ENCODE measurements around the gene DAB2IP. TPM values are rescaled to one million over a fixed set of nuclear protein-coding genes. Genes with fewer than 3 reads are reported as not detected.
"Not testable (repeated sequence)": the region's sequence is repeated elsewhere in the genome, so short reads cannot be mapped to it uniquely, and the experiment has no call there.

DAB2IP gene
- total RNA-seq, 1 donor, result 0.81 TPM

DNA sequence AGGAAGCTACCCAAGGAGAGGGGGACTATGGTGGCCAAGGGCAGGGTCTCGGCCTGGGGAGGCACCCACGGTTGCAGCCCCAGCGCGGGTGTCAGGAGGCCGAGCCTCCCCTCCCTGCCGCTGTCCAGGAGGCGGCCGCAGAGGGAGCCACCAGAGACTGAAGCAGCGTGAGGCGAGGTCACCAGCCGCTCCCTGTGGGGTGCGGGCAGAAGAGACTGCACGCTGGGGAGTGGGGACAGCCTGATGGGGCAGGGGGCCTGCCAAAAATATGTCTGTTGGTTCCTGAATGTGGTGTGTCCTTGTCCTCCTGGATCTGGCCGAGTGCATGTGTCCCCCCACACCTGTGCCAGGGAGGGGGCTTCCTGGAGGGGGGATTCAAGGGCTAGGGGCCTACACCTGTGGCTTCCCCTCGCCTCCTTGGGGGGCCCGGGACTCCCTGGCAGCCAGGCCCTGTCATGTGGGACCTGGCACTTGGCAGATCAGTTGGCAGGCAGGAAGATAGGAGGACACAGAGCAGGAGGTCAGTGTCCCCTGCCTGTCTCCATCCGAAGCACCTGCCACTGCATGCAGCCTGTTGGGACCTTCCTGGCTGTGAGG is 131.2 kb downstream of the DAB2IP start:
- no peak for DNase-seq (ENCODE audit: low read depth in 2 of 3, low spot score in 2 of 3)

DNA sequence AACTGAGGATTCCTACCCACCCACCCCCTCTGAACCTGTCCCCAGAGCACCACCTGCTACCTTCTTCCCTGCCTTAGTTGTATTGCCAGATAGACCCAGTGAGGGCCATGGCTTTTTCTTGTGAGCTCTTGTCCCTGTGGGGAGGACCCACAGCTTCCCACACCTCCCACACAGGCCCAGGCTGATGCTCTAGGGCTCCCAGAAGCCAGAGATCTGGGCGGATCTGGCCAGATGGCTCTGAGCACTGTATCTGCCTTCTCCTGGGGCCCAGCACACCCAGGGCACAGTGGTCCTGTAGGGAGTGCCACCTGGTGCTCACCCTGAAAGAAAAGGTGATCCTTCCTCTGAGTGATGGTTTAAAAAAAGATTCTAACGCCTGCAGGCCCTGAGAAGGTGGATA is 131.7 kb downstream of the DAB2IP start:
- no peak for DNase-seq (ENCODE audit: low read depth in 2 of 3, low spot score in 2 of 3)

DNA sequence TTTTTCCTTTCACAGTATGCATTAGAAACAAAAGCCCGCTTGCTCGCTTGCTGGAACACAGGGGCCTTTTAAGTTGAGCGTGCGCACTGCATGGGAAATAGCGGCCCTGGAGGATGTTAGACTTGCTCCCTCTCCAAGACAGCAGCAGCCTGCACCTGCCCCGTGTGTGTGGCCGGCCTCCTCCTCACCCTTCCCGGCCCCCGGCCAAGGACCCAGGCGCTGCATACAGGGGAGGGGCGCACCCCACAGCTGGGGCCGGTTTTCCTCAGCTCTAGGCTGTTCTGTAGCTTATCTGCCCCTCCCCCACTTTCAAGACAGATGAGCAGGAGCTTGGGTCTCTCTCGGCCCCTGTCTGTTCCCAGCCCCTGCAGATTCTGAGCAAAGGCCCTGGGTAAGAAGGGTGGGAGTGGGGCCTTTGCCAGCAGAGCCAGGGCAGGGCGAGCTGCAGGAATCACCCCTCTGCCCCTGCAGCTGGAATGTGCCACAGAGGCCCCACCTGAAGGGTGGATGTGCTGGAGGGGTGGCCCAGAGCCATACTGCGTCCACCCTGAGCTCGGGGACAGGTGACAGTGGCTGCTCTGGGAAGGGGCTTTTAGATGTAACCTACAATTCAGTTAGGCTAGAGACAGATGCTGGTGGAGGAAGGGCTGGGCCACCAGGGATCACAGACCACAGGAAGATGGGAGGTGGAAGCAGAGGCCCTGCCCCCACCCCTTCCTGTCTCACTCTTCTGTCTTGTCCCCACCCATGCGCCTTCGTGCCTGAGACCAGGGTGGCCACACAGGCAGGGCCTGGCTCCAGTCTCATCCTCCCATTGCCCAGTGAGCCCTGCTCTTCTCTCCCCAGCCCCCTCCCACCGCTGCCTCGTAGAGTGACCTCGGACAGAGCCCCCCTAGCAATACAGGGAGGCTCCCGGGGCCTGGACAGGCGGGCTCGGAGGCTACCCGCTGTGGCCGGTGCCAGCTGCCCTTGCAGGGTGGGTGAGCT is 132.4 kb downstream of the DAB2IP start:
- DNase-seq (ENCODE audit: low read depth in 2 of 3, low spot score in 2 of 3), result no peak

DNA sequence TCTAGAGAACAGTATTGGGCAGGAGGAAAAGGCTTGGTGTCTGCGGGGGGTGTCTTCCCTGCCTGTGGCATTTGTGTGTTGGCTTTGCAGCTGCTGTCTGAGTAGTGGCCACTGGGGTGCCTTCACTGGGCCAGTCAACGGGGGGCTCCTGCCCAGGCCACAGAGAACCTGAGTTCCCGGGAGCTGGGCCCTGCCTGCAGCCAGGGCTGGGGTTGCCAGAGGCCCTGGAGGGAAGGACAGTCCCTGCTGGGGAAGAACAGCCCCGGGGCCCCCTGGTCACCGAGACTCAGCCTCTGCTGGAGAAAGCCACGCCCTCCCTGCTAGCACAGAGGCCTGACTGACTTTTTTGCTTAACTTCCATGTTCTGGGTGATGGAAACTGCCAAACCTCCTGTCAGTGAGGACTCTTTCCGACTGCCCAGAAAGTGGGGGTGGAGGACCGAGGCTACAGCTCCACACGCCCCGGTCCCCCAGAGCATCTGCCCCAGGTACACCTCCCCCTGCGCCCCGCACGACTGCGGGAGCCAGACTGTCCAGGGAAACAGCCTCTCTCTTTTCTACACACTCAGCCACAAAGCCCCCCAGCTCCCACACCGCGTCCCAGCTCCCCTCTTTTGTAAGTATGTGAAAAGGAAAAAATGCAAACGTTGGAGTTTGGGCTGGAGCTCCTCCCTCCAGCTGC is 133.4 kb downstream of the DAB2IP start:
- DNase-seq (ENCODE audit: low read depth in 2 of 3, low spot score in 2 of 3), result no peak

DNA sequence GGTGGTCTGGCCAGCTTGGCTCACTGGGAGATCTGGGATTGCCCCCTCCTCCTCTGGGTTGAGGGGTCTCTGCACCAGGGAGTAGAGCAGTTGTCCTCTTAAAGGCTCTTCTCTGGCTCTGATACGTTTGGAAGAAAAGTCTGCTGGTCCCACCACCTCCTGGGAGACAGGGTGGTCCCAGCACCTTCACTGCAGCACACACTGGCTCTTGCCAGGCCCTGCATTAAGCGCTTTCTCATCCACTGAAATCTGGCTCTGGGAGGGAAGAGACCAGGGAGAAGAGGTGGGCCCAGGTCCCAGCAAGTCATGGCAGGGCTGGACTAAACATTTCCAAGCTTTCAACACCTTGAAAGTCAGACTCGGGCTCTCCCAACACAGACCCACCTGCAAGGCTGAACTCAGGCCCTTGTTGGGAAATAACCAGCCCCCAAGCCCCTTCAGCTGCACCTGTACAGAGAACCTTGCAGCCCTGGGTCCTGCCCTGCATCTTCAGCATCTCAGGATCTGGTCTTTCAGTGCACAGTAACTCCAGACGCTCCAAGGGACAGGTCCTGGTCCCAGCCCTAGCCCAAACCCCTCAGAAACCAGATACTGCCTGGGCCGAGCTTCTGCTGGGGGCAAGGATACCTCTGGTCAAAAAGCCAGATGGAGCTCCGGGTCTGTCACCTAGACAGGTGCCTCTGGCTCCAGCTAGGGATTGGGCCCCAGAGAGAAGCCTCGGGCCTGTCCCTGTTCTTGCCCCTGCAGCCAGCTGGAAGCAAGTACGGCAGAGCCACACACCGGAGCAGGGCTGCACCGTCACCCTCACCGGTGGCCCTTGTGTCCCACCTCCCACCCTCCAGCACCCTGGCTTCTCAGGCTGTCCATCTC is 134.5 kb downstream of the DAB2IP start:
- no peak for DNase-seq (ENCODE audit: low read depth in 2 of 3, low spot score in 2 of 3)

DNA sequence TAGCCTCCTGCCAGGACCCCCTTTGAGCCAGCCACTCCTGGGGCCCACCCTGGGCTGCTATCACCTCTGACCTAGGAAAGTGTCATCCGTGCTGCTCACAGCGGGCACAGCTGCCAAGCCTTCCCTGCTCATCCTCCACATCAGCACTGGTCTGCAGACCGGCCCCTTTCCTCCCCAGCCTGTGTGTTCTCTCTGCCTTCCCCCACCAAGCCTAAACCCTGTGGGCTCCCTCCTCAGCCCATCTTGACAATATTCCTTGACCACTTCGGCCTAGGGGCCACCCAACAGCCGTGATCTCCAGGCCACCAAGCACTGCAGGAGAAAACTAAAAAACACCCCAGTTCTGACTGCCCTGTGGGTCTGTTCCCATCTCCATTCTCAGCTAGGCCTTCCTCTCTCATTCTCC is 135.1 kb downstream of the DAB2IP start:
- no peak for DNase-seq (ENCODE audit: low read depth in 2 of 3, low spot score in 2 of 3)

DNA sequence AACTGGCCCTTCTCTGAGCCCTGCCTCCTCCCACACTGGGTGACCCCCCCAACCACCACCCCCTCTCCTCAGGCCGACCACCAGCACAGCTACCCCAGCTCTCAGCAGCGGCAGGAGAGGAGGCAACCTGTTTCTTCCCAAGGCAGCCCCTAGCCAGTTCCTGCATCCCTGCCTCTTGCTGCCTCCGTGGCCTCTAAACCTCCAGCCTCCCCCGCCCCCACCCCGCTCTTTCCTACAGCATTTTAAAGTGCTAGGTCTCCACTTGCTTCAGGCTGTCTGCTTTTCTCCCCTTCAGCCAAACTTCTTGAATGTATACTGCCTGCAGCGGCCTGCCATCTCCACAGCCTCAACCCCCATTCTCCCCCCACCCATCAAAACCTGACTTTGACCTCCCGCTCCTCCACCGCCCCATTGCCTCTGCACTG is 135.6 kb downstream of the DAB2IP start:
- DNase-seq (ENCODE audit: low read depth in 2 of 3, low spot score in 2 of 3), result no peak

DNA sequence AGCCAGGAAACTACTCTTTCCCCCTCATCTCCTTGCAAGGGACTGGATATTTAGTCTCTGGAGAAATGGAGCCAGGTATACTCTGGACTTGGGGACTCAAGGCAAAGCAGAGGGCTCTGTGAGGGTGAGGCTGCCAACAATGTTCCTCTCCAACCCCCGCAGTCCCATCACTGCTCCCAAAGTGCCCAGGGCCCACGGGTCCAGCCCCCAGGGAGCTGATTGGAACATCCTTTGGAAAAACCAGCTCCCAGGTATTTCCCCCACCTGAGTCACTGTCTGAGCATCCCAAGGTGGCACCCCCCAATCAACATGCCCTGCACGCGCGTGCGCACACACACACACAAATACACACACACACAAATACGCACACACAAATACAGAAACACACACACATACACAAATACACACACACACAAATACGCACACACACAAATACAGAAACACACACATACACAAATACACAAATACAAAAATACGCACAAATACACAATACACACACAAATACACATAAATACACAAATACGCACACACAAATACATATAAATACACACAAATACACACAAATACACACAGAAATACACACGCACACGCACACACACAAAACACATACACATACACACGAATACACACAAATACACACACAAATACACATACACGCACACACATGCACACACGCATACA is 137.4 kb downstream of the DAB2IP start:
- DNase-seq (ENCODE audit: low read depth in 2 of 3, low spot score in 2 of 3), result no peak

DNA sequence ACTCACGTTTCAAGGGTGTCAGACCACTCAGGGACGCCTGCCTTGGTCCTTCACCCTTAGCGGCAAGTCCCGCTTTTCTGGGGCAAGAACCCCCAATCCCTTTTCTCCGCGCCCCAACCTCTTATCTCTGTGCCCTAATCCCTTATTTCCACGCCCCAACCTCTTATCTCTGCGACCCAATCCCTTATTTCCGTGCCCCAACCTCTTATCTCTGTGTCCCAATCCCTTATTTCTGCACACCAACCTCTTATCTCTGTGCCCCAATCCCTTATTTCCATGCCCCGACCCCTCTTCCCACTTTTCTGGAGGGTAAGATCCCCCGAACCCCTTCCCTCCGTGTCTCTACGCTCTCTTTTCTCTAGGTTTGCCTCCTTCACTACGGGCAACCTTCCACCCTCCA is 139.4 kb downstream of the DAB2IP start:
- no peak for DNase-seq (ENCODE audit: low read depth in 2 of 3, low spot score in 2 of 3)

DNA sequence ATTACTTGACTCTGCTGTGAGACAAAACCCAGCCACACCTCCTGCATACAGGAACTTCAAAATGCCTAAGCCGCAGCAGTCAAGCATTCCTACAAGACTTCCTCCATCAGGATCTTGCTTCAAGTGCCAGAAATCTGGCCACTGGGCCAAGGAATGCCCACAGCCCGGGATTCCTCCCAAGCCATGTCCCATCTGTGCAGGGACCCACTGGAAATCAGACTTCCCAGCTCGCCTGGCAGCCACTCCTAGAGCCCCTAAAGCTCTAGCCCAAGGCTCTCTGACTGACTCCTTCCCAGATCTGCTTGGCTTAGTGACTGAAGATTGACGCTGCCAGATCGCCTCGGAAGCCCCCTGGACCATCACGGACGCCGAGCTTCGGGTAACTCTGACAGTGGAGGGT is 141.0 kb downstream of the DAB2IP start:
- DNase-seq (ENCODE audit: low read depth in 2 of 3, low spot score in 2 of 3), result not testable (repeated sequence)

DNA sequence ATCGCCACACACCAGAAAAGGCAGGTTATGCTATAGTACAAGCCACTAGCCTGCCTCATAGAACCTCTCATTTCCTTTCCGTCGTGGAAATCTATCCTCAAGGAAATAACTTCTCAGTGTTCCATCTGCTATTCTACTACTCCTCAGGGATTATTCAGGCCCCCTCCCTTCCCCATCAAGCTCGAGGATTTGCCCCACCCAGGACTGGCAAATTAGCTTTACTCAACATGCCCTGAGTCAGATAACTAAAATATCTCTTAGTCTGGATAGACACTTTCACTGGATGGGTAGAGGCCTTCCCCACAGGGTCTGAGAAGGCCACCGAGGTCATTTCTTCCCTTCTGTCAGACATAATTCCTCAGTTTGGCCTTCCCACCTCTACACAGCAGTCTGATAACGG is 142.9 kb downstream of the DAB2IP start:
- DNase-seq (ENCODE audit: low read depth in 2 of 3, low spot score in 2 of 3), result not testable (repeated sequence)

DNA sequence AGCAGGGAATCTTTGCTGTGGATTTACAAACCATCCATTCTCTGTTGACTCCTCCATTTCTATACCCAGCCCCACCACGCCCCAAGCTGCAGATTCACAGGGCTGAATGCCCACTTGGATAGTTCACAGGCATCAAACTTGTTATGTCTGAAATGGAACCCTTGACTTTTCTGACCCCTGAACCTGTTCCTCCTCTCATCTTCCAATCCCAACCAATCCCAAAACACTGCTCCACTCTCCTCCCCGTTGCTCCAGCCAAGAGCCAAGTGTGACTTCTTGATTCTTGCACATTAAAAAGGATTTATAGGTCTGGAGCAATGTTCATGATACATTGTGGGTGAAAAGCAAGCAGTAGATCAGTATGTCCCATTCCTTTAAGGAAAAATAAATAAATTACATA is 145.6 kb downstream of the DAB2IP start:
- DNase-seq (ENCODE audit: low read depth in 2 of 3, low spot score in 2 of 3), result no peak

DNA sequence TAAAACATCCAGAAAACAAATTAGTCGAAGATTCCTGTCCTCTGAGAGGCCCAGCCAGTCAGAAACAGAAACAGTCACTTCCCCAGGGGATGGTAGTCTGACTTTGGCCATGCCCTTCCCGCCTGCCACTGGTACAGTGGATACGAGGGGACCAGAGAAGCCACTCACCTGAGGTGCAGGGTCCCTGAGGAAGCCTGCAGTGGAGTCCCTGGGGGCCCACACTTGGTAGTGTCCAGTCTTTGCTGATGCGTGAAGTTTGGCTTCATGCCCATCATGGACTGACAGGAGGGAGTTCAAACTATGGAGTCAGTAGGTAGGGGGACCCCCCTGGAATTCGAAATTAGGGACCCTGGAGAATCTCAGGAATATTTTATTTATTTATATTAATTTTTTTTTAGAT is 147.5 kb downstream of the DAB2IP start:
- no peak for DNase-seq (ENCODE audit: low read depth in 2 of 3, low spot score in 2 of 3)

DNA sequence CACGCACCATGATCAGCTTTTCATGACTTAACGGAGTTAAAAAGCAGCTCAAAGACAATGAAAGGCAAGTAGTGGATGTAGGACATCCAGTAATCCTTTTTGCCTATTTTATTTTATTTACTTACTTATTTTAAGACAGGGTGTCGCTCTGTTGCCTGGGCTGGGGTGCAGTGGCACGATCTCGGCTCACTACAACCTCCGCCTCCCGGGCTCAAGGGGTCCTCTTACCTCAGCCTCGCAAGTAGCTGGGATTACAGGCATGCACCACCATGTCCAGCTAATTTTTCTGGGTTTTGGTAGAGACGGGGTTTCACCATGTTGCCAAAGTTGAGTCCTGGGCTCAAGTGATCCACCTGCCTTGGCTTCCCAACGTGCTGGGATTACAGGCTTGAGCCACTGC is 148.9 kb downstream of the DAB2IP start:
- no peak for DNase-seq (ENCODE audit: low read depth in 2 of 3, low spot score in 2 of 3)

DNA sequence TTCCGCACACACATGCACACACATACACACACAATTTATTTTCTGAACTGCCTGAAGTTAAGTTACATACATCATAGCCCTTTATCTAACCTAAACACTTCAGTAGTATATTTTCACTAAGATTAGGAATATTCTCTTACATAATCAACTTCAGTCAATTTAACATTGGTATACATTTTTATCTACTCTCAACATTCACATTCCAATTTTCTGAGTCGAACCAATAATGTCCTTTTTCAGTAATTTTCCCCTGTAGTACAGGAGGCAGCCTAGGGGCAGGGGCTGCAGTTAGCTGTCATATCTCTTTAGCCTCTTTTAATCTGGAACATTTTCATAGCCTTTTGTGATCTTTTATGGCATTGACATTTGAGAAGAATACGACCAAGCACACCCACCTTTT is 150.1 kb downstream of the DAB2IP start:
- no peak for DNase-seq (ENCODE audit: low read depth in 2 of 3, low spot score in 2 of 3)

DNA sequence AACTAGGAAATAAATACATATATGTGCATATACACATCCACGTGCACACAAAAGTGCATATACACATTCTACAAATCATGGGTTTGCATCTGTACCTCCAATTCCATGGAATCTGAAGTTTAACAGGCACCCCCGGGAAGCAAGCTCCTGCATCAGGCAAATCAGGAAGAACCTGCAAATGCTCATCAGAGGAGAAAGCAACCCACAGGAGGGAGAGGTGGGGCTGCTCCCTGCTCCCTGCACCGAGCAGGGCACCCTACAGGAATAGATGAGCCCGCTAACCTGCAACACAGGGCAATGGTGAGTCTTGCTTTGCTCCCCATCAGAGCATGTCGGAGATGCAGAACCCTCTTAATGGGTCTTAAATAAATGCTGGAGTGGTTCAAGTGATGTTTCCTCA is 151.3 kb downstream of the DAB2IP start:
- DNase-seq (ENCODE audit: low read depth in 2 of 3, low spot score in 2 of 3), result no peak

DNA sequence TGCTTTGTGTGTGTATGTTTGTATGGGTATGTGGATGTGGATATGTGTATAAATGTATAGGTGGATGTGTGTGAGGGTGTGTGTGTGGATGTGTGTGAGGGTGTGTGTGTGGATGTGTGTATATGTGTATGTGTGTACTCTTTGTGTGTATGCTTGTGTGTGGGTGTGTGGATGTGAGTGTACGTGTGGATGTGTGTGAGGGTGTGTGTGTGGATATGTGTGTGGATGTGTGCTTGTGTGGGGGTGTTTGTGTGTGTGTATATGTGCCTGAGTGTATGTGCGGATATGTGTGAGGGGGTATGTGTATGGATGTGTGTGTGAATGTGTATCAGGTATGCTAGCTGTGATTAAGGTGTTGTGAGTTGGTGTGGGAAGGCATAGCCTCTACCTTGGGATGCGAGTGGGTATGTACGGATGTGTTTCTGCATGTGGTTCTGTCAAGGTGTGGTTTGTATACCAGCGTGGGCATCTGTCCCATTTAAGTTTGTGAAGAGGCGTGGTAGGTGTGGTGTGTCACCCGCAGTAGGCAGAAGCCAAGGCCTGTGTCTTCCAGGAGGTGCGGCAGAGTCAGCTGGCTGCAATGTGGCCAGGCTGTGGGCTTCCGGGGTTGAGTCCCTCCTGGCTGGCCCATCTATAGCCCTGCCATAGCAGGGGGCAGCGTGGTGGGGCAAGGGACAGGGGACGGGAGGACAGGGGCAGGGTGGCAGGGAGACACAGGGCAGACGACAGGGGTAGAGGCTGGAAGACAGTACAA is 155.8 kb downstream of the DAB2IP start:
- no peak for DNase-seq (ENCODE audit: low read depth in 2 of 3, low spot score in 2 of 3)

DNA sequence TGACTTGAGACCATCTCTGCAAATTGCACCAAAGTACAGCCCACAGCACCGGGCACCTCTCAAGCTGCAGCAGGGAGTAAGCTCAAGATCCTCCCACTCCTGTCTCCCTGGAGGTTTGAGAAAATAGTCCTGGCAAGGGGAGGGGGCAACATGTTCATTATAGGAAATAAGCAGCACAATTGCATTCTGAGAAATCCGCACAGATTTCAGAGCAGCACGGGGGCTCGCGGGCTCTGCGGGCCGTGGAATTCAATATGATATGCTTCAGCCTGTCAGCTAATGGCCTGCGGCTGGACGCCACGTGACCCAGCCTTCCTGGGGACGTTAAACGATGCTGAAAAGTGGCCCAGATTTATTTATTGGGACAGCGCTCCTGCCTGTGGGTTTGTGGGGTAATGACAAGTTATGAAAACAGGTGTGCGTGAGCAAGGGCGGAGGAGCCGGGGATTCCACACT is 156.4 kb downstream of the DAB2IP start:
- no peak for DNase-seq (ENCODE audit: low read depth in 2 of 3, low spot score in 2 of 3)

DNA sequence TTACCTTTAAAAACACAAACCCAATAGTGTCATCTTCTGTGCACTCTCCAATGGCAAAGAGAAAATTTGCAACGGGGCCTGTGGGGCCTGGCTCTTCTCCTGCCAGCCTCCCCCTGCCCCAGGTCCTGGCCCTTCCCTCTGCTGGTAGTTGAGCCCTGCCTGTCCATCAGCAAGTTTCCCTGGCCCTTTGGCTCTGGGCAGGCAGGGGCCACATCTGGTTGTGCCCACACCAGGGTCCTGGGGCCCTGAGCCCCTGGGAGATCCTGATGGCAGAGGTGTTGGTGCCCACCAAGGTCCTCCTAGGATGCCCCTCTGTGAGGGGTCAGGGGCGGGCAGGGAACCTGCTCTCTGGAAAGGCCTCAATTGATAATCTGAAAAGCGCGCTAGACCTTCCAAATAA is 157.3 kb downstream of the DAB2IP start:
- no peak for DNase-seq (ENCODE audit: low read depth in 2 of 3, low spot score in 2 of 3)
